NK-92 (cell line): Measurements from ENCODE around the gene CDK6.
"Not testable (repeated sequence)": the region's sequence is repeated elsewhere in the genome, so short reads cannot be mapped to it uniquely, and the experiment has no call there.

ENCODE experiments used
- DNase-seq: peaks from one replicate; lab custom pipeline; 2025; ENCODE audit not compliant: unreplicated experiment; lab: John Stamatoyannopoulos, UW

The CDK6 gene

DNA sequence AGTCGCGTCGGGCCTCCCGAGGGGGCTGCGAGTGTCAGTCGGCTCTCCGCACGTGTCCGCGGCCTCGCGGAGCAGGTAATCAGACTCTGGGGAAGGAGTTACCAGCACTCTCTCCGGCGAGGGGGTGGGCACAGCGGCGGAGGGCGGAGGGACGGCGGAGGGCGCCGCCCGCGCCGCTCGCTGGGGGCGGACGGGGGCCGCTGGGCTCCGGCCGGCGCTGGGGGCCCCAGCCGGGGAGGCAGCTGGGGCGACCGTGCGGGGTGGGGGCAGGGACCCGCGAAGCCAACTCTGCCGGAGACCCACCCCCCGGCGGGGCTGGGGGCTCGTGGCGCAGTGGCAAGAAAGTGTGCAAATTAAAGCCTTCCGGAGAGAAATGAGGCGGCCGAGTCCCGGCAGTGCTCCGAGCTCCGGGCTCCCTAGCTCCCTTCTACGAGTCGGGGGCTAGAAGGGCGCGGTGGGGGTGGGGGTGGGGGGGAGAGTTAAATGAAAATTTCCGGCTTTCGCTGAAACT, at the start of gene CDK6:
Gene CDK6 (minus strand): TSS at position 85 of the 511 bp plus-strand sequence. CDS start 3,250 bp downstream, outside the sequence.
- DNase-seq: no peak

DNA sequence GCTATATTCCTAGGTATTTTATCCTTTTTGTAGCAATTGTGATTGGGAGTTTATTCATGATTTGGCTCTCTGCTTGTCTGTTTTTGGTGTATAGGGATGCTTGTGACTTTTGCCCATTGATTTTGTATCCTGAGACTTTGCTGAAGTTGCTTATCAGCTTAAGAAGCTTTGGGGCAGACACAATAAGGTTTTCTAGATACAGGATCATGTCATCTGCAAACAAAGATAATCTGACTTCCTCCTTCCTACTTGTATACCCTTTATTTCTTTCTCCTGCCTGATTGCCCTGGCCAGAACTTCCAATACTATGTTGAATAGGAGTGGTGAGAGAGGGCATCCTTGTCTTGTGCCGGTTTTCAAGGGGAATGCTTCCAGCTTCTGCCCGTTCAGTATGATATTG, 49.7 kb upstream of the CDK6 start:
- not testable (repeated sequence) for DNase-seq

DNA sequence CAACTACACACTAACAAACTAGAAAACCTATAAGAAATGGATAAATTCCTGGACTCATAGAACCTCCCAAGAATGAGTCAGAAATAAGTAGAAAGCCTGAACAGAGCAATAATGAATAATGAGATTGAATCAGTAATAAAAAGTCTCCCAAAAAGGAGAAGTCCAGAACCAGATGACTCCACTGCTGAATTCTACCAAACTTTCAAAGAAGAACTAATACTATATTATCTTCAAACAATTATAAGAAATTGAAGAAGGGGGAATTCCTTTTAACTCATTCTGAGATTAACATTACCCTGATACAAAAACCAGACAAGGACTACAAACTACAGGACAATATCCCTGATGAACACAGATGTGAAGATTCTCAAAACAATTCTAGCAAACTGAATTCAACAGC, 47.8 kb upstream of the CDK6 start:
- no peak for DNase-seq

DNA sequence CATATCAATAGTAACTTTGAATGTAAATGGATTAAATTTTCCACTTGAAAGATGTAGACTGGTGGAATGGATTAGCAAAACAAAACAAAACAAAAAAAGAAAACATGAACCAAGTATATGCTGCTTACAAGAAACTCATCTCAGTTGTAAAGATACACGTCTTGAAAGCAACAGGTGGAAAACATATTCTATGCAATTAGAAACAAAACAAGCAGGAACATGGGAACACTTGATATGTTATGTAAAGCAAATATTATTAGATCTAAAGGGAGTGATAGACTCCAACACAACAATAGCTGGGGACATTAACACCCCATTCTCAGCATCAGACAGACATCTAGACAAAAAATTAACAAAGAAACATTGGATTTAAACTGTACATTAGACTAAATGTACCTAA, 46.4 kb upstream of the CDK6 start:
- no peak for DNase-seq

DNA sequence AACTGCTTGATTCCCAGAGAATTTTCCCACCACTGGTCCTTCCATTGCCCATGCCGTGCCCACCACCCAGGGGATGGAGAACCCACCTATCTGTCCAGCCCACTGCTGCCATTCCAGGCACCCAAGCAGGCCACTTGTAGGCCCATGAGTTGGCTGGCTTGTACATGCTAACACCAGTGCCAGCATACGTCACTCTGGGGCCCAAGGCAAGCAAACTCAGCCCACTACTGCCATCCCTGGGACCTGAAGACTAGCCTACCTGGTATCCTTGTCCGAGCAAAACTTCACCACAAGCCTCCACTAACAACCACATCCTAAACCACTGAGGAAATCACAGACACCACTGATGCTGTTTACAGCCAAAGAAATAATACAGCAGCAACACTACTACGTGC, 44.7 kb upstream of the CDK6 start:
- no peak for DNase-seq

DNA sequence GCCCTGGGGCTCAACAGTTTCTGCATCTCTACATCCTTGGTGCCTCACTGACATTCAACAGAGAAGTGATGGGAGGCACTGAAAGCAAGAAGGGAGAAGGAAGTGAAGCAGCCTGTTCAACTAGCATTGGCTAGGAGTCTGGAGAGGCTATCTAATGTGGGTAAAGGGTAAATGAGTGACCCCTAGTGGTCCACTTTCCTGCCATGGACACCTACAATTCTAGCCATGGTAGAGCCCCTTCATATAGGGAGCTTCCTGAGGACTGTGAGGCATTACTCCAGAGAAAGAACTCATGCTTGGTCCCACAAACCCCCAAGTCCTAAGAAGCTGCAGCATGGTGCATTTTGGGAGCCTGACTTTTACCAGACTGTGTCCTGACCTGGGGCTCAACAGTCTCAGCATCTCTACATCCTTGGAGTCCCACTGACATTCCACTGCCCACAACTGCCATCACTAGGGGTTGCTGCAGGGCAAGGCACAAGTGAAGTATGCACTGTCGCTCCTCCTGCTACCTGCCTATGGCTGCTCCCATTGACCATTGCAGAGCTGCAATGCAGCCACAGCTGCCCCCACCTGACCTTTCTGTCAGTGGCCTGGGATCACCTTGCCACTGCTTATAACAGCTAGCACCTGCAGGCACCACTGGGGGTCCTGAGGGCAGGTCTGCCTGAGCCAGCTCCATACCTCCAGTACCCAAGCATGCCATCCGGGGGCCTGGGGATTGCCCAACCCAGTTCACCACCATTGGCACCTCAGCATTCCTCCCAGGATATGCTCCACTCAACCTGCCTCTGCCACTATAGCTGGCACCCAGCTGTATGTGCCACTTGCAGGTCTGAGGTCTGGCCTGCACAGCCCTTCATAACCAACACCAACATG, 44.1 kb upstream of the CDK6 start:
- no peak for DNase-seq

DNA sequence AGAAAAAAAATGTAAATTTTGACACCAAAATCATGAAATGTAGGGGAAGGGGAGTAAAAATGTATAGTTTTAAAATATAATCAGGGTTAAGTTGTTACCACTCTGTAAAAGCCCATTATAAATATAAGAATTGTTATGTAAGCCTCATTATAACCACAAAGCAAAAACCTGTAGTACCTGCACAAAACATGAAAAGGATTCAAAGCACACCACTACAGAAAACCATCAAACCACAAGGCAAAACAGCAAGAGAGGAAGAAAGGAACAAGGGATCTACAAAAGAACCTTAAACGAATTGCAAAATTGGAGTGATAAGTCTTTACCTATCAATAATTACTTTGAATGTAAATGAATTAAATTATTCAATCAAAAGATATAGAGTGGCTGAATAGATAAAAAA, 41.0 kb upstream of the CDK6 start:
- no peak for DNase-seq

DNA sequence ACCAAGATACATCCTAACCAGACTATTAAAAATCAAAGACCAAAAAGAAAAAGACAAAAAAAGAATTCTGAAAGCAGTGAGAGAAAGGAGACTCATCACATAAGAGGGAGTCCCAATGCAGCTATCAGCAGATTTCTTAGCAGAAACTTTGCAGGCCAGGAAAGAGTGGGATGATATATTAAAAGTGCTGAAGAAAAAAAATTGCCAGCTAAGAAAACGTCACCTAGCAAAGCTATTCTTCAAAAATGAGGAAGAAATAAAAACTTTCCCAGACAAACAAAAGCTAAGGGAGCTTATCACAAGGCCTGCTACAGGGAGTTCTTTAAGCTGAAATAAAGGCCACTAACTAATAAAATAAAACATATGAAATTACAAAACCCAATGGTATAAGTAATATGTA, 40.5 kb upstream of the CDK6 start:
- DNase-seq: no peak

DNA sequence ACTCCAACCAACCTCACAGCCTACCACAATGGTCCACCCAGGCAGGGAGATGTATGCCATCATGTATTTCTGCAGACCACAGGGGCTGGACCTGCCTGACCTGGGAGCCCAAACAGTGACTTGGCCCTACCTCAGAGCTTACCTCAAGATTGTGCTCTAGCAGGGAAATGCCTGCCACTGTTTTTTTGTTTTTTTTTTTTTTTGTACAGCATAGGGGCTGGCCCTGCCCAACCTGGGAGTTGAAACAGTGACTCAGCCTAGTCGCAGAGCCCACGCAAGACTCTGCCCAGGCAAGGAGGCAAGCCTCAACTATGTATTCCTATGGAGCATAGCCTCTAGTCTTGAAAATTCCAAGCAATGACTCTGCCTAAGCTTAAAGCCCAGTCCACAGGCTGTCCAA, 39.3 kb upstream of the CDK6 start:
- no peak for DNase-seq

DNA sequence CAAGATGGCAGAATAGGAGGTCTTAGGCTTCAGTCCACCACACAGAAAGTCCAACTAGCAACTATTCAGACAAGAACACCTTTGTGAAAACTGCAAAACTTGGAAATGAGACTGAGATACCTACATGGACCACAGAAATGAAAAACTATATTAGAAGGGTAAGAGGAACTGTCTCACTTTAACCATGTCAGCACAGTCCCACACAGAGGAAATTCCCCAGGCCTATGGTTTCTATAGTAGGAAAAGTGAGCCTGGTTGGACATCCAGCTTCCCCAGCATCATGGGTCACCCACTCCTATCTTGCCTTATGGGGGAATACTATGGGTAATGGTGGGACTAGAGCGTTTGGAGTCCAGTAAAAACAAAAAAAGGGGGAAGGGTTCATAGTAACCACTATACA, 38.8 kb upstream of the CDK6 start:
- no peak for DNase-seq

DNA sequence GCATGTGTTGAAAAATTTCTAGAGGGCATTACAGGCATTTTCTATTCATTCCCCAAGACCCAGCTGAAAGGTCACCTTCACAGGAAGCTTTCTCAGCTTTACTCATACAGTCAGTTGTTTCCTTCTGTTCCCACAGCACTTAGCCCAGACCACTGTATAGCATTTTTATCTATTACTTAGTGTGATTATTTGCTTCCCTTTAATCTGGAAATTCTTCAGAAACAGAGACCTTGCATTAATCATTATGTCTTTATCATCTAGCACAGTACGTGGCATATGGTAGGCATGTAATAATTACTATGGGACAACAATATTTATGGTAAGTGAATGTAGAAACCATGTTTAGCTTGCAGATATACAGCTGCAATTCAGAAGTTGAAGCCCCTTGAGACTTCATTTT, 38.2 kb upstream of the CDK6 start:
- DNase-seq: no peak

DNA sequence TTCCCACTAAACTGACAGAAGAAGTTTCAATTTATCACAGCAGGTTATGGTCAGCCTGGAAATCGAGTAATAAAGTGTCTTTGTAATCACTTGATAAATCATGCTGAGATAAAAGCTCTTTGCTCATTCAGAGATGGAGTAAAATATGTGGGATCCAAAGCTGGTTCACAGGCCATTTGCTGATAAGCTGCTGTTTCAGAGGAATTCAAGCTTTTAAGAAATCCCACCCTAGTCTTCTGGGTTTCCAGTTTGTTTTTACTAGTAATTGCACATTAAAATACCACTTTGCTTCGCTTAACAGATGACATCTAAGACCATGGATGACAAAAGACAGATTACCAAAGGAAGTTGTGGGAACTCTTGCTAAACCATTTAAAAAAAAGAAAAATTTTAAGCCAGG, 37.4 kb upstream of the CDK6 start:
- no peak for DNase-seq

DNA sequence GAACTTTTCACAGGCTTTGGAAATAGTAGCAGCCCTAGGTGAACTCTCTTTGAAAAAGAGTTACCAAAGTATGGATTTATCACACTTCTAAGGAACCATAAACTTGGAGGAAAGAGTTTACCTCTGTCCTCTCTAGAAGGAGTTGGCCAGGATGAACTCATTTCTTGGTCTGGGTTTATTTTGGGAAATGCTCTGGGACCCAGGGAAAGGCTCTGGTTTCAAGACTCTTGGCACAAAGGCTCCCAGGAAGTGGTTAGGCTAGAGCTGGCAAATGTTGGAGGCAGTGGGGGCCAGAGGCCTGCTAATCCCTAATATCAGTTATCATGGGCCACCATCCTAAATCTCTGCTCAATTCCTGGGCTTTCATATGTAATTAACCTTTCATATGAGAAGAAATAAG, 36.3 kb upstream of the CDK6 start:
- DNase-seq: no peak

DNA sequence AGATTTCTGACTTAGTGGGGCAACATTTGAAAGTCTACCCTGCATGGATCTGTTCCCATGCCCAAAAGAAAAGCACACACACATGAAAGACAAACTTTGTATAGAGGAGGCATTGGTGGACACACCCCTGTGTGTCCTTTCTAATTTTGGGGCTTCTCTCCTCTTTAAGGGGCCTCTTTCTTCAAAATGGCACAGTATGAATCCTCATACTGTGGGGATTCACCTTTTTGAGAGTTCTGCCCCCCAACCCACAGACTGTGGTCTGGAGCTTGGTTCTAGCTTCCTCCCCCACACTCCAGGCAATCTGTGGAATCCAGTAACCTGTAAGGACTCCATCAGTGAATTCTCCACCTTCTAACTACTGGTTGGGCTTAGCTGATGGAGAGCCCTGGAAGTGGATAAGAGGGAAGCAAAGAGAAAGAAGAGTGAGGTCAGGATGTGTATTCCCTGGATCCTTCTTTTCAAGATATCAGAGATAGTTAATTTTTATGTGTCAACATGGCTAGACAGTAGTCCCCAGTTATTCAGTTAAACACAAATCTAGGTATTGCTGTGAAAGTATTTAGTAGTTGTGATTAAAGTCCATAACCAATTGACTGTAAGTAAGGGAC, 32.4 kb upstream of the CDK6 start:
- no peak for DNase-seq

DNA sequence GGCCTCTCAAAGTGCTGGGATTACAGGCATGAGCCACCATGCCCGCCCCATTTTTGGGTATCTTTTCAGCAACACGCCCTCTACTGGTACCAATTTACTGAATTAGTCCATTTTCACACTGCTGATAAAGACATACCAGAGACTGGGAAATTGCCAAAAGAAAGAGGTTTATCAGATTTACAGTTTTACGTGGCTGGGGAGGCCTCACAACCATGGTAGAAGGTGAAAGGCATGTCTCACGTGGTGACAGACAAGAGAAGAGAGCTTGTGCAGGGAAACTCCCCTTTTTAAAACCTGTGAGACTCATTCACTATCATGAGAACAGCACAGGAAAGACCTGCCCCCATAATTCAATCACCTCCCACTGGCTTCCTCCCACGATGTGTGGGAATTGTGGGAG, 27.8 kb upstream of the CDK6 start:
- DNase-seq: not testable (repeated sequence)

DNA sequence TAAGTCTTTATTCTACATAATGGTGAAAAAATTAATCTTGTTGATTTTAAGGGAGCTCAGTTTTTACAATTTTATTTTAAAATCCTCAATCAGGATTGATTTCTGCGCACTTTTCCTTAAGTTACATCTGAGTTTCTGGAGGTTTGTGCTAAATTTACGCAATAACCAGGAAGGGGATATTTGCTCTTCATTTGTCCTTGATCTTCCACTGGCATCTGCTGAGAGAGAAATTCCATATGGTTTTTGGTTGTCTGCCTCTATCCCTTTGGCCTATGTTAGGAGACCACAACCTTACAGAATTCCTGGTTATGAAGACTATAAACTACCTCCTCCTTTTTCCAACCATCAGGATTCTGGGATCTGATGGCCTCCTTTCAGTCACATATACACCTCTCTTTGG, 20.1 kb upstream of the CDK6 start:
- no peak for DNase-seq

DNA sequence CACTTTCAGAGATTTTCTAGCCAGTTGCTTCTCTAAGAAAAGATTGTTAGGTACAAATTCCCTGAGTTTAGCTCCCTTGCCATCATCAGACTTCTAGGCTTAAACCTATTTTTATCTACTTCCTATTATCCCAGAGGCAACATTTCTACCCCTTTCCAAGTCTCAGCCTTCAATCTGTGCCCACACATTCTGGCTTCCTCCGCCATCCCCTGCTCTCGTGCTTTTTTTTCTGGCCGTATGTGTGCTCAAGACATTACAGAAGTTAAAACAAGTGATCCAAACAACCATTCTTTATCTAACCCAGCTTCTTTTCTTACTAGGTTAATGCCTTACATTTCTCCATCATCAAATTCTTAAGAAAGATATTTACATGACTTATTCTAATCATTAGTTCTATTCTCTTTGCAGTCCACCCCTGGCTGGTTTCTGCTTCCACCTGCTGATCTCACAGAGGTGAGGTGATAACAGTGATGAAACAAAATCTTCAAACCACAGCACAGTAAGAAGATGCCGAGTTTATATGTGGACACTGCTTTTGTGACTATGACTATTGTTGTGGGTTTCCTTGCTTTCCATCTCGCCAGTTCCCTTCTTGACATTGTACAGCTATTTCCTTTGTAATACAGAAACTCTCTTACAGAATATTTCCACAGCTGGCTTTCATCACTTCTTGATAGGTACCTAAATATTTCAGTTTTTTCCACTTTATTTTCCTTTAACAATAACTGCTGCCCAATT, 18.3 kb upstream of the CDK6 start:
- DNase-seq: no peak

DNA sequence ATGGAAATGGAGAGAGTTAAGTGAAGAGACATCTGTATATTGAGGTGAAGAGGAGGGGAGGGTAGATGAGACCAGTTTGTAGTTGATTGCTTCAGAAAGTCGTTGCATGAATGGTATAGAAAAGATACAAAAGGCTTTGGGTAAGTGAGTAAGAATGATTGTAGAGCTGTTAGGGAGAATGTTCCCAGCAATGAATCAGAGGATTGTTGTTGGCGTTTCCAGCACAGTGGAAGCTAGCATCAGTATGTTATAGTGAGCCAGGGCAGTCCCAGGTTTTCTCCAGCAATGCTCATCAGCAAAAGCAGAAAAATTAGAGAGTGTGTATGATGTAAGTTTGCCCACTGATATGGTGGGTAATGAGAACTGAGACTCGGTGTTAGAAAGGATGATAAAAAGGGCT, 15.4 kb upstream of the CDK6 start:
- no peak for DNase-seq

DNA sequence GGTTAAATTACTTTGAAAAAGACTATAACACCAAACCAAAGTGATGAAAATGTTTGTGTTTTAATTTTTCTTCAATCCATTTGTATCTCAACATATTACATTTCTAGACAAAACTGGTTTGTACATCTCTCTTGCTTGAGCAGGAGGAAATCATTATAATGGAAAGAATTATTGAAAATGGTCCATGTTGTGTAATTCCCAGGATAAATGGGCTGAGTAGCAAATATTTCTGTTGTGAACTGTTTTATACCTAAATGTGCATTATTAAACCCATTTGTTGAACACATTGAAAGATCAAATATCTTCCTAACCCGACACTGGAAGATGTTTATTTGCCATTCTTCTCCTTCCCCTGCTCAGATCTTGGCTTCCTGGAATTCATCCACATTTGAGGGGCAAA, 14.1 kb upstream of the CDK6 start:
- no peak for DNase-seq

DNA sequence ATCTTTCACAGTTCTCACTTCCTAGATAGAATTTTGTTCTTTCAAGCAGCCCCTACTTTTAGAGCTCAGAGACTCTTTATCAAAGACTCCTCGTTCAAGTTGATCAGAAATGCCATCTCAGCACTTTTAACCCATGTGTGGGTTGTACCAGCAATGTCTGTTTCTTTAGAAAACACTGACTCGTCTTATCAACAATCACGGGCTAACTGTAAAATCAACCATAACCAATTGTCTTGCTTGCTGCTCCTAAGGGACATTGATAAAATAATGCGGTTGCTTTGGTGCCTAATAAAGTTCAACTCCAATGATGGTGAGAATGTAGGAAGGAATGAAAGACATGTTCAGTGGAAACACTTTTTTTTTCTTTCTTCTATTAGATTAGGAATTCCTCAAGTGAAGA, 12.9 kb upstream of the CDK6 start:
- no peak for DNase-seq

DNA sequence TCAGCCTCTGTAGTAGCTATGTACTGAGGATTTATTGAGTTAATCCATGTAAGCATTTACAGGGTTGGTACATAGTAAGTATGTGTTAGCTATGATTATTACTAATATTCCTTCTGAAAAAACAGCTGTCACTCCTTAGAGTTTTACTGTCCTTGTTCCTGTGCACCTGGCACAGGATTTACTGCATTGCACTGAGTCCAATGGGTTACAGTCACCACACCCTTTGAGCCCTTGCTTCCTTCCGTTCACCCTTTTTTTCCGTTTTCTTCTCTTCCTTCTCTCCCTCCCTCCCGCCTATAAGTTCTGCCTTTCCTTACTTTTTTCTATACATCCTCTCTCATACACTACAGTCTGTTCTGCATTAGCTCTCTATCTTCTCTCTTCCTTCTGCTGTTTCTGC, 12.5 kb upstream of the CDK6 start:
- DNase-seq: no peak

DNA sequence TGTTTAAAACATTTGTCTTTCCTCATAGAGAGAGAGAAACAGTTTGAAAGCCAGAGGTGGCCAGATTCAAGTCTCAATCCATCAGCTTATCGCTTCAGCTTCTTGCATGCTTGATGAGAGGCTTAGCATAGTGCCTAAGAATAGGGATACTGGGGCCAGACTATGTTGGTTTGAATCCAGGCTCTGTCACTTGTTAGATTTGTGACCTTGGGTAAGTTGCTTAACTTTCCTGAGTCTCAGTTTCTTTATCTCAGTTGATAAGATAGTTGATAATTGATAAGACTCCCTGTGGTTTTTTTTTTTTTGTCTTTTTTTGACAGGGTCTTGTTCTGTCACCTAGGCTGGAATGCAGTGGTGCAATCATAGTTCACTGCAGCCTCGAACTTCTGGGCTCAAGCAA, 12.1 kb upstream of the CDK6 start:
- DNase-seq: no peak
